Measurements from ENCODE around the gene ITGA2. TPM values are rescaled to one million over a fixed set of nuclear protein-coding genes. Genes with fewer than 3 reads are reported as not detected.

The ITGA2 gene
- under 1 TPM; 0.34 to 0.88 (median 0.62) TPM for total RNA-seq

GRCh38 chr5:52989025-52989780 lies at the start of gene ITGA2:
TSS of gene ITGA2 (plus strand) at chr5:52989352. CDS start at chr5:52989469, 117 bp downstream.
- no peak for TF ChIP-seq CTCF (IDR thresholded peaks at IDR 0.05; ENCODE audit: low read depth)

DNA sequence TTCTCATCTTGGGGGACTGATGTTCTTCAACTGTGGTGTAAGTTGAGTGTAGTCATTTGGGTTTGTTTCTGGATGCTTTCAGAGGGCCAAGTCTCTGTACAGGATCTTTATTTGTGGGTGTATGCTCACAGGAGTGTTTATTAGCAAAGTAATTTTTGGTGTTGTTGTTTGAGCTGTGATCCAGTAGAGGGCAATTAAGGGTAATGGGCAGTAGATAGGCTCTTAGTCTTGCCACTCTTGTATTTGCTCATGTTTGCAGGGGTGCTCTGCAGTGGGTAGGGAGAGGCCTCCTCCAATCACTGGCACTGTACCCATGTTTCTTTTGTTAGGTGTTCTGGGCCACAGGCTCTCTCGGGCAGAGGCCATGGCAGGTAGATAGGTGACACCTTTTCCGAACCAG lies 45.9 kb upstream of the ITGA2 start:
- TF ChIP-seq CTCF (IDR thresholded peaks at IDR 0.05; ENCODE audit: low read depth) = no peak

- TF ChIP-seq CTCF (IDR thresholded peaks at IDR 0.05; ENCODE audit: low read depth) = no peak
Observed at GRCh38 chr5:52943808-52944207, 45.3 kb upstream of the ITGA2 start.

GRCh38 chr5:52945040-52945439 lies 44.1 kb upstream of the ITGA2 start:
- TF ChIP-seq CTCF (IDR thresholded peaks at IDR 0.05; ENCODE audit: low read depth) = no peak

DNA sequence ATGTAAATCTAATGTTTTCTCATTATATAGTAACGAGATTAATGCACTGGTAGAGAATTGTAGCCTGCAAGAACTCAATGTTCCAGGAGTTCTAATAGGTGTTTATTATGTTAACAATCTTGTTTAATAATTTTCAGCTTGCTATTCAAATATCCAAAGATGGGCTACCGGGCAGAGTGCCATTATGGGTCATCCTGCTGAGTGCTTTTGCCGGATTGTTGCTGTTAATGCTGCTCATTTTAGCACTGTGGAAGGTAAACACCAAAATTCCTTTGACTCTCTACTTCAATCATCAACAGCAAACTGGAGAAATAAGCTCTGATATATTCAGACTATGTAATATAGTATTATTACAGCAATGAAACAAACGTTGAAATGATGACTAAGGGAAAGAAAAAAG lies 41.9 kb upstream of the ITGA2 start:
- TF ChIP-seq CTCF (IDR thresholded peaks at IDR 0.05; ENCODE audit: low read depth) = no peak

DNA sequence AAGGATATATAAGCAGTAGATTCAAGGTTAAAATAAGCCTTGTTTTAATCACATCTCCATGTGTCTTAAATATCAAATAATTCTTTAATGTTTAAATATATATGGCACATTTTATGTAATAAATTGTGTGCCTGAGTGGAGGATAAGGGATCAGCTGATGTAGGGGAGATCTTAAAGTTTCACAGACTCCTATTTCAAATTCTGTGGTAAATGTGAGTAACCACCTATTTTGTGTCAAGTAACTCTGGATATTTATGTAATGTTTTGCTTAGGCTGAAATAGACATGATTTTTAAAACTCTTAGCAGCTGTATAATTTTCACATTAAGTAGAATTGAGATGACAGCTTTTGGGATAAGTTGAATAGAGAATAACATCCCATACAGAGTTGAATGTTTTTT lies 41.3 kb upstream of the ITGA2 start:
- no peak for TF ChIP-seq CTCF (IDR thresholded peaks at IDR 0.05; ENCODE audit: low read depth)

- TF ChIP-seq CTCF (IDR thresholded peaks at IDR 0.05; ENCODE audit: low read depth) = no peak
Observed at GRCh38 chr5:52948418-52949076, 40.6 kb upstream of the ITGA2 start.

Measured in subcutaneous adipose tissue (tissue), 4 donors.